ENCODE measurements around the gene MIDN.

MIDN gene

GRCh38 chr19:1226227-1226518, 22.2 kb upstream of the MIDN start:
- Histone ChIP-seq H2BK5ac (ENCODE audit: low read depth, low read length, poor library complexity) (no peak overlapping the region), H2AK5ac (ENCODE audit: low read length) (no peak overlapping the region), H3K4me2 (ENCODE audit: low read length) (no peak overlapping the region), H3K18ac (ENCODE audit: low read length) (no peak overlapping the region), H3K9ac (ENCODE audit: low read length) (no peak overlapping the region), H3K27me3 (ENCODE audit: insufficient read depth, low read length) (no peaks in the 10 kb centered on the region), H3K79me1 (ENCODE audit: low read length) (no peaks in the 10 kb centered on the region), H3K4me3 (ENCODE audit: low read depth, low read length) (no peak overlapping the region), H3K23ac (ENCODE audit: low read length) (no peak overlapping the region), H3K27ac (ENCODE audit: low read depth, low read length) (no peak overlapping the region), H4K12ac (ENCODE audit: low read depth, low read length) (no peak overlapping the region), H3K79me2 (ENCODE audit: control insufficient read depth, insufficient read depth, low read length, poor library complexity) (no peaks in the 10 kb centered on the region), H2BK12ac (ENCODE audit: low read length) (no peak overlapping the region), H3K14ac (ENCODE audit: low read length) (no peak overlapping the region), H3K9me3 (ENCODE audit: insufficient read depth, low read depth, low read length) (no peaks in the 10 kb centered on the region), H3K4me1 (ENCODE audit: control insufficient read depth in 1 of 2, insufficient read depth in 2 of 2, low read length in 2 of 2) (no peaks in the 10 kb centered on the region), H3K36me3 (ENCODE audit: control insufficient read depth in 1 of 2, insufficient read depth in 2 of 2, low read length in 2 of 2) (peaks cover 58 to 71% of the 10 kb centered on the region in 2 experiments), H2BK120ac (ENCODE audit: insufficient read depth, low read length, poor library complexity) (no peak overlapping the region), H4K91ac (ENCODE audit: low read depth, low read length) (no peak overlapping the region), H2AFZ (ENCODE audit: insufficient read depth, low read length, poor library complexity) (no peak overlapping the region), H3K4ac (ENCODE audit: low read depth, low read length) (no peak overlapping the region), H4K8ac (ENCODE audit: low read depth, low read length) (no peak overlapping the region)
- DNase-seq, result no peak
- no CpG with 5 or more reads among the region's 11 CpGs for WGBS (ENCODE audit: extremely low coverage, insufficient coverage, insufficient read length)

GRCh38 chr19:1226522-1227303, 21.7 kb upstream of the MIDN start:
- Histone ChIP-seq H3K27me3 (ENCODE audit: insufficient read depth, low read length) (no peaks in the 10 kb centered on the region), H3K79me2 (ENCODE audit: control insufficient read depth, insufficient read depth, low read length, poor library complexity) (no peaks in the 10 kb centered on the region), H3K36me3 (ENCODE audit: control insufficient read depth in 1 of 2, insufficient read depth in 2 of 2, low read length in 2 of 2) (peaks cover 55 to 68% of the 10 kb centered on the region in 2 experiments), H2BK120ac (ENCODE audit: insufficient read depth, low read length, poor library complexity) (no peak overlapping the region), H3K18ac (ENCODE audit: low read length) (no peak overlapping the region), H4K12ac (ENCODE audit: low read depth, low read length) (no peak overlapping the region), H2BK5ac (ENCODE audit: low read depth, low read length, poor library complexity) (no peak overlapping the region), H3K14ac (ENCODE audit: low read length) (no peak overlapping the region), H3K4ac (ENCODE audit: low read depth, low read length) (no peak overlapping the region), H4K91ac (ENCODE audit: low read depth, low read length) (no peak overlapping the region), H3K4me3 (ENCODE audit: low read depth, low read length) (no peak overlapping the region), H4K8ac (ENCODE audit: low read depth, low read length) (no peak overlapping the region), H2AK5ac (ENCODE audit: low read length) (no peak overlapping the region), H3K23ac (ENCODE audit: low read length) (no peak overlapping the region), H3K4me2 (ENCODE audit: low read length) (no peak overlapping the region), H3K9me3 (ENCODE audit: insufficient read depth, low read depth, low read length) (peaks cover 2% of the 10 kb centered on the region), H3K9ac (ENCODE audit: low read length) (no peak overlapping the region), H2BK12ac (ENCODE audit: low read length) (no peak overlapping the region), H3K79me1 (ENCODE audit: low read length) (no peaks in the 10 kb centered on the region), H2AFZ (ENCODE audit: insufficient read depth, low read length, poor library complexity) (no peak overlapping the region), H3K27ac (ENCODE audit: low read depth, low read length) (no peak overlapping the region), H3K4me1 (ENCODE audit: control insufficient read depth in 1 of 2, insufficient read depth in 2 of 2, low read length in 2 of 2) (peaks cover 2 to 3% of the 10 kb centered on the region in 2 experiments)
- DNase-seq, result no peak
- WGBS (ENCODE audit: extremely low coverage, insufficient coverage, insufficient read length), result no CpG with 5 or more reads among the region's 50 CpGs

GRCh38 chr19:1227304-1228054, 20.9 kb upstream of the MIDN start:
- H3K23ac ChIP-seq (ENCODE audit: low read length), result no peak overlapping the region
- peaks cover 48 to 61% of the 10 kb centered on the region in 2 experiments for H3K36me3 ChIP-seq (ENCODE audit: control insufficient read depth in 1 of 2, insufficient read depth in 2 of 2, low read length in 2 of 2)
- H4K91ac ChIP-seq (ENCODE audit: low read depth, low read length), result no peak overlapping the region
- H2AFZ ChIP-seq (ENCODE audit: insufficient read depth, low read length, poor library complexity), result no peak overlapping the region
- no peak overlapping the region for H4K8ac ChIP-seq (ENCODE audit: low read depth, low read length)
- no peak overlapping the region for H3K4me2 ChIP-seq (ENCODE audit: low read length)
- no peak overlapping the region for H3K27ac ChIP-seq (ENCODE audit: low read depth, low read length)
- no peaks in the 10 kb centered on the region for H3K79me2 ChIP-seq (ENCODE audit: control insufficient read depth, insufficient read depth, low read length, poor library complexity)
- no peak overlapping the region for H3K4ac ChIP-seq (ENCODE audit: low read depth, low read length)
- no peak overlapping the region for H4K12ac ChIP-seq (ENCODE audit: low read depth, low read length)
- no peak overlapping the region for H3K9ac ChIP-seq (ENCODE audit: low read length)
- H2BK5ac ChIP-seq (ENCODE audit: low read depth, low read length, poor library complexity), result no peak overlapping the region
- H3K79me1 ChIP-seq (ENCODE audit: low read length), result no peaks in the 10 kb centered on the region
- WGBS (ENCODE audit: extremely low coverage, insufficient coverage, insufficient read length), result no CpG with 5 or more reads among the region's 56 CpGs
- peaks cover 4 to 11% of the 10 kb centered on the region in 2 experiments for H3K4me1 ChIP-seq (ENCODE audit: control insufficient read depth in 1 of 2, insufficient read depth in 2 of 2, low read length in 2 of 2)
- H2BK12ac ChIP-seq (ENCODE audit: low read length), result no peak overlapping the region
- no peak overlapping the region for H2AK5ac ChIP-seq (ENCODE audit: low read length)
- H2BK120ac ChIP-seq (ENCODE audit: insufficient read depth, low read length, poor library complexity), result no peak overlapping the region
- H3K9me3 ChIP-seq (ENCODE audit: insufficient read depth, low read depth, low read length), result peaks cover 2% of the 10 kb centered on the region
- no peak overlapping the region for H3K18ac ChIP-seq (ENCODE audit: low read length)
- H3K14ac ChIP-seq (ENCODE audit: low read length), result no peak overlapping the region
- no peak for DNase-seq
- no peaks in the 10 kb centered on the region for H3K27me3 ChIP-seq (ENCODE audit: insufficient read depth, low read length)
- H3K4me3 ChIP-seq (ENCODE audit: low read depth, low read length), result no peak overlapping the region

DNA sequence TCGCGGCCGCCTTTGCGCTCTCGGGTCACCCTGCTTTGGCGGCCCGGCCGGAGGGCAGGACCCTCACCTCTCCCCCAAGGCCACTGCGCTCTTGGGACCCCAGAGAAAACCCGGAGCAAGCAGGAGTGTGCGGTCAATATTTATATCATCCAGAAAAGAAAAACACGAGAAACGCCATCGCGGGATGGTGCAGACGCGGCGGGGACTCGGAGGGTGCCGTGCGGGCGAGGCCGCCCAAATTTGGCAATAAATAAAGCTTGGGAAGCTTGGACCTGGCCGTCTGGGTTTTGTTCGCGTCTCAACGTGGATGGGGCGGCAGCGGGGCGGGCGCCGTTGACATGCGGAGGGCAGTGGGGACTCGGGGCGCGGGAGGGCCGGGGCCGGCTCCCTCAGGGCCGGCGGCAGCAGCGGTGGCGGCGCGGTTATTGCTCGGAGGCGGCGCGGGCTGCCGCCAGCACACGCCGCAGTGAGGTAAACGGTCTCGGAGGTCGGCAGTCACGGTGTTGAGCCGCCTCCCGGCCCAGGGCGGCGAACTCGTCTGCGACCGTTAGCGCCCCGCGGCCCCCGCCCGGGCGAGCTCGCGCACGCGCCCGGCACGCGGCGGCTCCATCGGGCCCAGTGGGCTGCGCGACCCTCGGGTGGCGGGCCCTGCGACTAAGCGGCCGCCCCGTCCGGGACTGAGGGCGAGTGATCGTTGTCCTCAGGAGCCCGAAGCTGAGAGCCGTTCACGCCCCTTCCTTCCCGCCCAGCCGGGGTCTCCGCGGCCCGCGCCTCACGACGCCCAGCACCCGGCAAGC, 20.0 kb upstream of the MIDN start:
- Histone ChIP-seq H3K36me3 (ENCODE audit: control insufficient read depth in 1 of 2, insufficient read depth in 2 of 2, low read length in 2 of 2) (peaks cover 46 to 61% of the 10 kb centered on the region in 2 experiments), H2AFZ (ENCODE audit: insufficient read depth, low read length, poor library complexity) (no peak overlapping the region), H3K9ac (ENCODE audit: low read length) (no peak overlapping the region), H3K4ac (ENCODE audit: low read depth, low read length) (no peak overlapping the region), H3K23ac (ENCODE audit: low read length) (no peak overlapping the region), H3K27ac (ENCODE audit: low read depth, low read length) (no peak overlapping the region), H3K27me3 (ENCODE audit: insufficient read depth, low read length) (no peaks in the 10 kb centered on the region), H2BK120ac (ENCODE audit: insufficient read depth, low read length, poor library complexity) (no peak overlapping the region), H2AK5ac (ENCODE audit: low read length) (no peak overlapping the region), H3K18ac (ENCODE audit: low read length) (no peak overlapping the region), H3K79me2 (ENCODE audit: control insufficient read depth, insufficient read depth, low read length, poor library complexity) (no peaks in the 10 kb centered on the region), H3K14ac (ENCODE audit: low read length) (no peak overlapping the region), H4K12ac (ENCODE audit: low read depth, low read length) (no peak overlapping the region), H3K4me3 (ENCODE audit: low read depth, low read length) (no peak overlapping the region), H3K4me1 (ENCODE audit: control insufficient read depth in 1 of 2, insufficient read depth in 2 of 2, low read length in 2 of 2) (peaks cover 4 to 12% of the 10 kb centered on the region in 2 experiments), H3K4me2 (ENCODE audit: low read length) (no peak overlapping the region), H2BK5ac (ENCODE audit: low read depth, low read length, poor library complexity) (no peak overlapping the region), H3K9me3 (ENCODE audit: insufficient read depth, low read depth, low read length) (peaks cover 2% of the 10 kb centered on the region), H2BK12ac (ENCODE audit: low read length) (no peak overlapping the region), H3K79me1 (ENCODE audit: low read length) (no peaks in the 10 kb centered on the region), H4K8ac (ENCODE audit: low read depth, low read length) (no peak overlapping the region), H4K91ac (ENCODE audit: low read depth, low read length) (no peak overlapping the region)
- WGBS (ENCODE audit: extremely low coverage, insufficient coverage, insufficient read length), result no CpG with 5 or more reads among the region's 100 CpGs
- DNase-seq, result no peak

Data from trophoblast cell (in vitro differentiated cells and primary cell).